Activated naive CD4-positive, alpha-beta T cell treated with anti-CD3 and anti-CD28 coated beads, Interleukin-2, amount 50 U/mL, for 16 hours (primary cell): ENCODE data around the gene PLEKHA5.
"Not testable (repeated sequence)": the region's sequence is repeated elsewhere in the genome, so short reads cannot be mapped to it uniquely, and the experiment has no call there.

Source experiments
- DNase-seq: peaks from one replicate; pipeline ENCODE4 v3.0.0-alpha.2; 2020

The PLEKHA5 gene

GRCh38 chr12:19285793-19286448, 156.4 kb downstream of the PLEKHA5 start:
- no peak for DNase-seq

- no peak for DNase-seq
Observed at GRCh38 chr12:19287302-19287701, 157.8 kb downstream of the PLEKHA5 start.

- DNase-seq, result no peak
Observed at GRCh38 chr12:19288161-19288560, 158.6 kb downstream of the PLEKHA5 start.

- no peak for DNase-seq
Observed at GRCh38 chr12:19288603-19289244, 159.2 kb downstream of the PLEKHA5 start.

GRCh38 chr12:19298836-19299605, 169.5 kb downstream of the PLEKHA5 start:
- DNase-seq, result no peak

DNA sequence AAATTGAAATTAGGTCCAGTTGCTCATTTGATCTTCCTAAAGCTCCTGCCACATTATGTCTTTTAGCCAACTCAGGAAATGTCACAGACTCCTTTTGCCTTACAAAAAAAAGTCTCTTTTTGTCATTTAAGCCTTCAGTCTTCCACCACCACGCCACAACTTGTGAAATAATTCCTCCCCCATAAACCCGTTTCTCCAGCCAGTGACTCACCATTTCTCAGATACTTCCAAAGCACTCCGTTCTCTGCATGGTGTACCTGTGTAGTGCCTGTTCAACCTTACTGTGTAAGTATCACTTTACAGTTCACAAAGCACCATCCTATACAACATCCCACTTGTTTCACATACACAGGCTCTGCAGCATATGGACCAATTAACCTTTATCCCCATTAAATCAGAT, 170.2 kb downstream of the PLEKHA5 start:
- DNase-seq, result no peak

DNA sequence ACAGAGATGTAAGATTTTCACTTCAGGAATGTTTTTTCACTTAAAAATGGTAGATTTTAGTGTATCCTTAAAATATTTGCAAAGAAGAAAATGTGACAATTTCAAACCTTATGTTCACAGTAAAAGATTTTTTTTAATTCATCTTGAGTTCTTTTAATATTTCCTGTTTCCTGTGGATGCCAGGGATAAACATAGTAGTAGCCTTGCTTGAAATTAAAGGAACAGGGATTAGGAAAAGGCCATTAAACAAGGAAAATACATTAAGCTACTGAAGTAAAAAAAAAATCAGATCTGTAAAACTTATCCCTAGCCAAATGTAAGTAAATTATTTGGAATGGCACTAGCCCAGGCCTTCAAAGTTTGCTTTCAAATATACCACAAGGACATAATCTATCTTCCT, 171.7 kb downstream of the PLEKHA5 start:
- DNase-seq, result no peak

DNA sequence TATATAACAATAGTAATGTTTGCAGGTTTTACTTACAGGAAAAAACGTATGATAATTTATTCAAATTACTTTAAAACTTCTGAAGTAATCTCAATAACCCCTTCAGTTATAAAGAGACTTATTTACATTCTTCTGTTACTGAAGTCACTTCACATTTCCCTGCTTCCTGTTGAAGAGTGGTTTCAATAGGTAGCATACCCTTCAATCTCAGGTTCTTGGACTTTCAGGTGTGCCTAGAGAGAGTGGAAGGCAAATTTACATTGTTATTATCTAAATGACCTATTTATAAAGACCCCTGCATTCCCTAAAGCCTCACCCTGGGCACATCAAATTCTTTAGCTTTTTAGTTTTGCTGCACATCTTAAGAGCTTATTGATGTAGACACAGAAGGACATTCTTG, 172.2 kb downstream of the PLEKHA5 start:
- DNase-seq, result no peak

DNA sequence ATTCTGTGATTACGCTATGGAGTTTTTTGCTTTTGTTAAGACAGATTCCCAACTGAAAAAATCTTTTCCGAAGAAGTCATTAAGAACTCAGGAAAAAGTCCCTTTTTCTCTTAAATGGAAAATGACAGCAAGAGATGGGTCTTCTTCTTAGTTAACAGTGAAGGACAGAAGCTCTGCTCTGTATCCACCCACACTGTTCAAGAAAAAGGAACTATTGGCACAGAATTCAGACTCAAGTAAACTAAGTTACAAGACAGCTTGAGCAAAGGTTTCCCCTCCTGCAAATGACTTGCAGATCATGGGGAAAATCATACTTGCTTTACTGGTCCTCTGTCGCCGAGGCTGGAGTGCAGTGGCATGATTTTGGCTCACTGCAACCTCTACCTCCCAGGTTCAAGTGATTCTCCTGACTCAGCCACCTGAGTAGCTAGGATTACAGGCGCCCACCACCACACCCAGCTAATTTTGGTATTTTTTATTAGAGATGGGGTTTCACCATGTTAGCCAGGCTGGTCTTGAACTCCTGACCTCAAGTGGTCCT, 172.6 kb downstream of the PLEKHA5 start:
- no peak for DNase-seq

DNA sequence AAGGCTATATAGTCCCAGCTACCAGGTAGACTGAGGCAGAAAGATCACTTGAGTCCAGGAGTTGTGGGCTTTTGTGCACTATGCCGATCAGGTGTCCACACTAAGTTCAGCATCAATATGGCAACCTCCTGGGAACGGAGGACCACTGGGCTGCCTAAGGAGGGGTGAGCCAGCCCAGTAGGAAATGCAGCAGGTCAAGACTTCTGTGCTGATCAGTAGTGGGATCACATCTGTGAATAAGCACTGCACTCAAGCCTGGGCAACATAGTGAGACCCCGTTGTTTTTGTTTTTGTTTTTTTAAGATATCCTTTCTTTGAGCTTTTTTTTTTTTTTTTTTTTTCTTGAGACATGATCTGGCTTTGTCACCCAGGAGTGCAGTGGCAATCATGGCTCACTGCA, 174.0 kb downstream of the PLEKHA5 start:
- no peak for DNase-seq

DNA sequence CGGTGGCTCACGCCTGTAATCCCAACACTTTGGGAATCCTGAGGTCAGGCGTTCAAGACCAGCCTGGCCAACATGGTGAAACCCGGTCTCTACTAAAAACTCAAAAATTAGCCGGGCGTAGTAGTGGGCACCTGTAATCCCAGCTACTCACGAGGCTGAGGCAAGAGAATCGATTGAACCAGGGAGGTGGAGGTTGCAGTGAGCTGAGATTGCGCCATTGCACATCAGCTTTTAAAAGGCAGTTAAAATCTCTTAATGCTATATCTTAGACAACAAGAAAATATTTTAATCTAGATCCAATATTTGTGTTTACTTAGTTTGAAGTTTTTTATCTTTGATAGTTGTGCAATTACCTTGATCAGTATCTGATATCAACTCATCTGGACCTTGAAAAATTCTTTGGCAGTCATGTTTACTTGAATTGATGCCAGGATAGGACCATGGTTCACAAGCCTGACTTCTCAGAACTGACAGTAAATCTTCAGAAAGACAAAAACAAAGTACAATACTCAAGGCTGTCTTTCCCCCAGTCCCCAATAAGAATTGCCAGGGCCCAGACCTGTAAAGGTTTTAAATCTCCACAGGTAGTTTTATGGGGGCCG, 174.7 kb downstream of the PLEKHA5 start:
- no peak for DNase-seq

DNA sequence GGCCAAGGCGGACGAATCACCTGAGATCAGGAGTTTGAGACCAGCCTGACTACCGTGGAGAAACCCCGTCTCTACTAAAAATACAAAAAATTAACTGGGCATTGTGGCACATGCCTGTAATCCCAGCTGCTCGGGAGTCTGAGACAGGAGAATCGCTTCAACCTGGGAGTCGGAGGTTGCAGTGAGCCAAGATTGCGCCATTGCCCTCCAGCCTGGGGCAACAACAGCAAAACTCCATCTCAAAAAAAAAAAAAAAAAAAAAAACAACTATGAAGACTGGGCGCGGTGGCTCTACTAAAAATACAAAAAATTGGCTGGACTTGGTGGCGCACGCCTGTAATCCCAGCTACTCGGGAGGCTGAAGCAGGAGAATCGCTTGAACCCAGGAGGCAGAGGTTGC, 176.1 kb downstream of the PLEKHA5 start:
- not testable (repeated sequence) for DNase-seq

DNA sequence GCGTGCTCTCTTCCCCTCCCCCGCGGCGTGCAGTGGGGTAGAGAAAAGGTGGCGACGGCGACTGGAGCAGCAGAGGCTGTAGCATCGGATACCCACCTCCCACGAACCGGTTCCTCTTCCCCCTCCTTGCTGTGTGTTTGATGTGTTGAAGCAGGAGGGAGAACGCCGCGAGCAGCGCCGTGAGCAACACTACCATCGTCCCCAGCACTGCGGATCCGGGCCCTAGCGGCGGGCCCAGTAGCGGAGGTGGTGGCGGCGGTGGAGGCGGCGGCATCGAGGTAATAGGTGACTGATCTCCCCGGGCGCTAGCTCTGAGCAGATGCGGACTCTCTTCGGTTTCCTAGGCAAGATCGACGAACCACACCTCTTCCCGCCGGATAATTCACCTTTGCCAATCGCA, 176.8 kb downstream of the PLEKHA5 start:
- DNase-seq, result no peak

DNA sequence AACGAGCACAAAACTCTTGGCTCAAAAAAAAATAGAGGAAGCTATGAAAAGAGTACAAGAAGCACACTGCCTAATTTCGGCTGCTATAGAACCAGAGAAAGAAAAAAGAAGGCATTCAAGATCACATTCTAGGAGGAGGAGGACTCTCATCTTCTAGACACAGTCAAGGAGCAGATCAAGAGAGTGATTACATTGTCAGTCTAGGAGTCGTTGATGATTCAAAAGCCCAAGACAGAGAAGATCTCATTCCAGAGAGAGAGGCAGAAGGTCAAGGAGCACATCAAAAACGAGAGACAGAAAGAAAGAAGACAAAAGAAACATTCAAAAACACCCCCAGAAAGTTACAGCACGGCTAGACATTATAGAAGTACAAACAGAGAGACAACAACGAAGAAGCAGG, 177.9 kb downstream of the PLEKHA5 start:
- DNase-seq, result no peak

- no peak for DNase-seq
Observed at GRCh38 chr12:19311165-19311564, 181.6 kb downstream of the PLEKHA5 start.

- DNase-seq, result no peak
Observed at GRCh38 chr12:19312637-19313036, 183.1 kb downstream of the PLEKHA5 start.

DNA sequence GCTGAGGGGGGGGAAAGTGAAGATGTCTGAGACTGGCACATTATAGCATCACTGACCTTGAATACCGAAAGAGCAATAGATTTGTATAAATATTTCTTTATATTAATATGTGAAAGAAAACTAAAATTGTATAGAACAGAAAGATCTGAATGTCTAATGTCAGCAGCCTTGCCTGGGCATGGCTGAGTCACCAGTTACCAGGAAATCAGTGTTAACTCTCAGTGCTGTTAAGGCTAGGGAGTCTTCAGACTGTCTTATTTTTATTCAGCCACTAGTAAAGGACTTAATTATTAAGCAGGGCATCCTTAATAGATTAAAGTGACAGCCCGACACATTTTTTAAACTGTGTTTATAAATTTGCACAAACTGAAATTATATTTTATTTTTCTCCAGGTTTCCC, 186.9 kb downstream of the PLEKHA5 start:
- no peak for DNase-seq

DNA sequence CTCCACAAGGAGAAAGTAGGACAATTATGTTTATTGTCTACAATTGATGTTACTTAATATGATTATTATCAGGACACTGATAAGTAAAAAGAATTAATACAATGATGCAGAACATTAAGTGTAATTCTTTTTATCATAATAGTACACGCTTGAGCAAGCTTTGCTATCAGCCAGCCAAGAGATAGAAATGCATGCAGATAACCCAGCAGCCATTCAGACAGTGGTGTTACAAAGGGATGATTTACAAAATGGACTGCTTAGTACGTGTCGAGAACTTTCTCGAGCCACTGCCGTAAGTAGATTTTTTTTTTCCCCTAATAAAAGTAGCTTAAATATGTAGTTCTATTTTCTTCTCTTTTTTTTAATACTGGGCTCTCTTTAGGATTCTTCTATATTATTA, 192.8 kb downstream of the PLEKHA5 start:
- no peak for DNase-seq

DNA sequence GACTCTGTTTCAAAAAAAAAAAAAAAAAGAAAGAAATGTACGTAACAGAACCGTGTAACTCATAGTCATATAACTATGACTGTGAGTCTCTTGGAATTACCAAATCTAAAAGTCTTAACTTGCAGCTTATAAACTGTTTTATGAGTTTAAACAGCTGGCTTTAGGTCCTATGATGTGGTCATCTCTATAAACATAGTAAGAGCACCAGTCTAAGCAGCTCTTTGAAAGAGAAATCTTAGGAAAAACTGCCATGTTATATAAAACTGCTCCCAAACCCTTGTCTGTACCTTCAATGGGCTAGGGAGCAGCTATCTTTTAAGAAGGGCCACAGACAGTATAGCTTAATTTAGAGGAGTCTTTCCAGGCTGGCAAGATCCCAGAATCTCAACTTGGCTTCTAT, 194.3 kb downstream of the PLEKHA5 start:
- DNase-seq, result no peak

GRCh38 chr12:19326102-19326501, 196.6 kb downstream of the PLEKHA5 start:
- DNase-seq, result no peak

DNA sequence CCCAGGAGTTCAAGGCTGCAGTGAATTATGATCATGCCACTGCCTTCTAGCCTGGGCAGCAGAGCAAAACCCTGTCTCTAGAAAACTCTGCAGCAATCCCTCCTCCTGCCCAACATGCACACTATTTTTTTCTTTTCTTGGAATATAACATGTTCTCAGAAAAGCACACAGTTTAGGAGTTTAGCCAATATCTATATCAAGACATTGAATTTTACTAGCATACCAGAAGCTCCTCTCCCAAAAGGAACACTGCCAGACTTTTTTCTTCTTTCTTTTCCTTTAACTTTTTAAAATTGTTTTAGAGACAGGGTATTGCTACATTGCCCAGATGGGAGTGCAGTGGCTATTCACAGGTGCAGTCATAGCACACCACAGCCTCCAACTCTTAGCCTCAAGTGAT, 202.7 kb downstream of the PLEKHA5 start:
- DNase-seq, result no peak

- DNase-seq, result no peak
Observed at GRCh38 chr12:19338405-19338804, 208.9 kb downstream of the PLEKHA5 start.

DNA sequence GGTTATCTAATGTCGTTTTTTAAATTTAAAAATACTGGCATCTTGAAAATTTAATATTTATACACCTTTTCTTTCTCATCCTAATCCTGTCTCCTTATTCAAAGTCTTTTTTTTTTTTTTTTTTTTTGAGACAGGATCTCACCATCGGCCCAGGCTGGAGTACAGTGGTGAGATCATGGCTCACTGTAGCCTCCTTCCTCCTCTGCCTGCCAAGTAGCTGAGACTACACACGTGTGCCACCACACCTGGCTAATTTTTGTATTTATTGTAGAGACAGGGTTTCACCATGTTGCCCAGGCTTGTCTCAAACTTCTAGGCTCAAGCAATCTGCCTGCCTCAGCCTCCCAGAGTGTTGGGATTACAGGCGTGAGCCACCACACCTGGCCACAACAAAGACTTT, 221.3 kb downstream of the PLEKHA5 start:
- DNase-seq, result not testable (repeated sequence)

- no peak for DNase-seq
Observed at GRCh38 chr12:19351346-19351745, 221.8 kb downstream of the PLEKHA5 start.
